CD8-positive, alpha-beta memory T cell (primary cell): Measurements from ENCODE around the gene TGFB1I1. TPM values are rescaled to one million over a fixed set of nuclear protein-coding genes. Genes with fewer than 3 reads are reported as not detected.

Source experiments
- CTCF ChIA-PET: fragments of 350-600 bp; sonication (Branson Sonifier 250); formaldehyde crosslinking; loops from one replicate; lab custom pipeline; 2021; ENCODE audit warnings: antibody characterized with exemption; lab: Charles Lee
- POLR2A ChIA-PET: fragments of 350-600 bp; sonication (Branson Sonifier 250); formaldehyde crosslinking; loops from one replicate; lab custom pipeline; 2021; ENCODE audit warnings: antibody characterized with exemption; lab: Charles Lee
- DNase-seq, 5 donors: peaks; one replicate each; pipeline versions ENCODE4 v3.0.0 to v3.0.0-alpha.2; 2020 to 2022; ENCODE audit warnings: mixed read lengths in 1 of 5
- H3K27ac ChIP-seq: one replicate; pipeline ENCODE4 v1.7.0; 2013; ENCODE audit warnings: low read depth, mild to moderate bottlenecking, low read length, moderate library complexity
- H3K27me3 ChIP-seq: 2 replicates; pipeline ENCODE4 v1.7.0; 2013; ENCODE audit warnings: low read length, mild to moderate bottlenecking; ENCODE audit not compliant: insufficient read depth, poor library complexity, severe bottlenecking
- H3K36me3 ChIP-seq: 2 replicates; pipeline ENCODE4 v1.7.0; 2013; ENCODE audit warnings: mild to moderate bottlenecking, low read length, moderate library complexity; ENCODE audit not compliant: insufficient read depth
- H3K4me1 ChIP-seq: 2 replicates; pipeline ENCODE4 v1.7.0; 2013; ENCODE audit warnings: mild to moderate bottlenecking, low read length, moderate library complexity; ENCODE audit not compliant: insufficient read depth
- H3K4me3 ChIP-seq: 2 replicates; pipeline ENCODE4 v1.7.0; 2013; ENCODE audit warnings: mild to moderate bottlenecking, low read length
- H3K9me3 ChIP-seq: 2 replicates; pipeline ENCODE4 v1.7.0; 2013; ENCODE audit warnings: mild to moderate bottlenecking, low read length
- H3K27ac Mint-ChIP-seq, 8 donors: one replicate each; pipeline ENCODE4 v1.8.0; 2020 to 2021; ENCODE audit warnings: mixed read lengths in 8 of 8, mild to moderate bottlenecking in 6 of 8, inconsistent platforms in 3 of 8, moderate library complexity in 3 of 8
- H3K27me3 Mint-ChIP-seq, 2 donors: one replicate each; pipeline ENCODE4 v1.8.0; 2020 to 2021; ENCODE audit warnings: mixed read lengths in 2 of 2, mild to moderate bottlenecking in 1 of 2, moderate library complexity in 1 of 2
- H3K36me3 Mint-ChIP-seq, 3 donors: one replicate each; pipeline ENCODE4 v1.8.0; 2020 to 2021; ENCODE audit warnings: mixed read lengths in 3 of 3, inconsistent platforms in 1 of 3, mild to moderate bottlenecking in 1 of 3
- H3K4me1 Mint-ChIP-seq, 3 donors: one replicate each; pipeline ENCODE4 v1.8.0; 2020 to 2021; ENCODE audit warnings: mixed read lengths in 3 of 3, inconsistent platforms in 1 of 3, mild to moderate bottlenecking in 1 of 3
- H3K4me3 Mint-ChIP-seq, 7 donors: one replicate each; pipeline ENCODE4 v1.8.0; 2020 to 2021; ENCODE audit warnings: mixed read lengths in 7 of 7, mild to moderate bottlenecking in 6 of 7, moderate library complexity in 4 of 7, inconsistent platforms in 2 of 7
- H3K9me3 Mint-ChIP-seq, 5 donors: one replicate each; pipeline ENCODE4 v1.8.0; 2020 to 2022; ENCODE audit warnings: mixed read lengths in 5 of 5, mild to moderate bottlenecking in 3 of 5, moderate library complexity in 2 of 5, inconsistent platforms in 1 of 5
- polyA plus RNA-seq: library from polyadenylated mRNA; unstranded; fragments of 300-500 nt; fragmentation: Illumina TruSeq; gene quantifications from one replicate; pipeline ENCODE4 v1.2.3, GENCODE V29; 2021
- total RNA-seq, 2 experiments: library from RNA; stranded (reverse); gene quantifications; one replicate each; pipeline ENCODE4 v1.2.3, GENCODE V29; 2021

Gene TGFB1I1
- total and polyA plus RNA-seq, 3 experiments from 2014 or later, result 0.59 to 1.1 TPM; not detected in 1

GRCh38 chr16:31455601-31456314 lies 16.2 kb upstream of the TGFB1I1 start:
- ChIA-PET CTCF (interaction anchor here (1.0 to 3.0 kb wide), 4 partner anchors 13 to 418 kb away, joined by 3 to 17 read pairs (median 4); partner anchors contain the start of genes ZNF267 and ZNF843), POLR2A (interaction anchor here (0.6 to 0.7 kb wide), 2 partner anchors 257 to 591 kb away, joined by 3 to 4 read pairs; no protein-coding TSS in a partner anchor)
- Mint-ChIP-seq H3K4me1 (peaks cover 51 to 66% (median 58%) of the 10 kb centered on the region in 3 donors), H3K36me3 (peaks cover 0 to 18% (median 4%) of the 10 kb centered on the region in 3 donors), H3K9me3 (no peaks in the 10 kb centered on the region), H3K4me3 (peak overlapping the region in 6 of 7 donors; percentile 14 to 83 (median 40)), H3K27ac (peak overlapping the region; percentile 17 to 91 (median 74)), H3K27me3 (no peaks in the 10 kb centered on the region)
- Histone ChIP-seq H3K27me3 (no peaks in the 10 kb centered on the region), H3K4me1 (peaks cover 42% of the 10 kb centered on the region), H3K9me3 (no peaks in the 10 kb centered on the region), H3K4me3 (no peak overlapping the region), H3K36me3 (no peaks in the 10 kb centered on the region), H3K27ac (no peak overlapping the region)
- peak in 1 of 5 donors; percentile 28 for DNase-seq

GRCh38 chr16:31456988-31457360 lies 15.0 kb upstream of the TGFB1I1 start:
- H3K9me3 ChIP-seq, result no peaks in the 10 kb centered on the region
- no peaks in the 10 kb centered on the region for H3K36me3 ChIP-seq
- peak overlapping the region in 6 of 7 donors; percentile 13 to 95 (median 54) for H3K4me3 Mint-ChIP-seq
- no peaks in the 10 kb centered on the region for H3K27me3 ChIP-seq
- ChIA-PET POLR2A (interaction anchor here (1.1 kb wide), 1 partner anchor 413 kb away, joined by 3 read pairs; no protein-coding TSS in a partner anchor), CTCF (interaction anchor here (3.0 to 4.2 kb wide), 2 partner anchors 15 to 314 kb away, joined by 17 to 18 read pairs; partner anchors contain the start of gene ZNF843)
- peaks cover 47% of the 10 kb centered on the region for H3K4me1 ChIP-seq
- peak overlapping the region in 7 of 8 donors; percentile 11 to 96 (median 65) for H3K27ac Mint-ChIP-seq
- no peak for DNase-seq
- H3K9me3 Mint-ChIP-seq, result no peaks in the 10 kb centered on the region
- H3K27me3 Mint-ChIP-seq, result no peaks in the 10 kb centered on the region
- H3K4me3 ChIP-seq, result no peak overlapping the region
- H3K27ac ChIP-seq, result peak overlapping the region; percentile 97
- peaks cover 49 to 64% (median 54%) of the 10 kb centered on the region in 3 donors for H3K4me1 Mint-ChIP-seq
- H3K36me3 Mint-ChIP-seq, result peaks cover 0 to 21% (median 4%) of the 10 kb centered on the region in 3 donors

- ChIA-PET POLR2A (interaction anchor here (0.5 to 3.7 kb wide), 10 partner anchors 16 to 415 kb away, joined by 3 to 15 read pairs (median 6); partner anchors contain the start of genes FUS, KAT8, RUSF1 and ZNF267), CTCF (interaction anchor here (1.0 to 4.2 kb wide), 8 partner anchors 15 to 415 kb away, joined by 3 to 26 read pairs (median 12); partner anchors contain the start of genes ZNF267 and ZNF843)
- H3K4me1 Mint-ChIP-seq, result peaks cover 48 to 62% (median 53%) of the 10 kb centered on the region in 3 donors
- H3K9me3 Mint-ChIP-seq, result no peaks in the 10 kb centered on the region
- Histone ChIP-seq H3K4me1 (peaks cover 47% of the 10 kb centered on the region), H3K36me3 (no peaks in the 10 kb centered on the region), H3K27me3 (no peaks in the 10 kb centered on the region), H3K4me3 (peak overlapping the region; percentile 74), H3K9me3 (no peaks in the 10 kb centered on the region), H3K27ac (peak overlapping the region; percentile 97)
- H3K27me3 Mint-ChIP-seq, result no peaks in the 10 kb centered on the region
- peak overlapping the region; percentile 90 to 97 (median 94) for H3K4me3 Mint-ChIP-seq
- DNase-seq, result peak; percentile 53 to 80 (median 67)
- H3K36me3 Mint-ChIP-seq, result peaks cover 0 to 31% (median 4%) of the 10 kb centered on the region in 3 donors
- H3K27ac Mint-ChIP-seq, result peak overlapping the region; percentile 92 to 98 (median 96)
Observed at GRCh38 chr16:31458073-31458843, 13.7 kb upstream of the TGFB1I1 start.

DNA sequence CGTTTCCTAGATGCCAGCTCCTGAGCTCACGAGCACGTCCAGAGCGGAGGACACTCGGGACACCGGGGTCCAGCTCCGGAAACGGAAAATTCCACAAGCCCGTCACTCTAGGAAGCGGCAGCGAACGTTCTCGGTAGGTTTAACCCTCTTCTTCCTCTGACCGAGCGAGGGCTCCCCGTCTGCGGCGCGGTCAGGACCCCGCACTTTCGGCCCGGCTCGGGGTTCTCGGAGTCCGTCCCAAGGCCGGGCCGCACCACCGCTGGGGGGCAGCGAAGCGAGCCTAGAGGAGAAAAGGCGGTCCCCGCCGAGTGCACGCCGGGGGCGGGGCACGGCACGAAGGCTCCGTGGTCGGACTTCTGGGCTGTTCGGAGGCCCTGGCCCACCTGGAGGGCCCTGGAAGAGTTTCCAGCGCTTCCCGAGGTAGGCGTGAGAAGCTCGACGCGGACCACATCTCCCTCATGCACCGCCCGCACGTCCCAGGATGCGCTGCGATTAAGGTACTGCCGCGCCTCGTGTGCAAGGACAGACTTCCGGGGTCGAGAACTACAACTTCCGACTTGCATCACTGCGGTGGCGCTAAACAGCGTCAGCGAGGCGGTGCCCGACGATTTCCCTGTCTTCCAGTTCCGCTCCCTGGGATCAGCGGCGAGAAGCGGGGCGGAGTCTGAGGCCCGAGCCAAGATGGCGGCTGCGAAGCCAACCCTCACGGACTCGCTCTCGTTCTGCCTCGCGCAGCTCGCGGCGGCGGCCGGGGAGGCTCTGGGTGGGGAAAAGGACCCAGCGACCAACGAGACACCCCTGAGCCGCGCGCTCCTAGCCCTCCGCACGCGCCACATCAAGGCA lies 12.9 kb upstream of the TGFB1I1 start, which contains the start of gene ARMC5:
TSS of gene ARMC5 (plus strand) at position 658 of the 843 bp plus-strand sequence. CDS start at position 682, 24 bp downstream.
- Histone ChIP-seq H3K27ac (peak within 1 kb of the TSS; percentile 97), H3K4me1 (peaks cover 47% of the 10 kb centered on the region), H3K27me3 (no peaks in the 10 kb centered on the region), H3K4me3 (peak within 1 kb of the TSS; percentile 79), H3K36me3 (no peaks in the 10 kb centered on the region), H3K9me3 (no peaks in the 10 kb centered on the region)
- peak within 1 kb of the TSS; percentile 95 to 99 (median 98) for H3K27ac Mint-ChIP-seq
- peak; percentile 95 to 98 (median 98) for DNase-seq
- no peaks in the 10 kb centered on the region for H3K27me3 Mint-ChIP-seq
- peaks cover 0 to 35% (median 6%) of the 10 kb centered on the region in 3 donors for H3K36me3 Mint-ChIP-seq
- ChIA-PET CTCF (interaction anchor here (1.0 to 4.2 kb wide), 10 partner anchors 16 to 474 kb away, joined by 3 to 26 read pairs (median 4); partner anchors contain the start of genes HSD3B7, ZNF267, ZNF646 and ZNF668), POLR2A (interaction anchor here (0.5 to 3.7 kb wide), 11 partner anchors 10 to 798 kb away, joined by 3 to 15 read pairs (median 4); partner anchors contain the start of genes FUS, KAT8, RUSF1 and ZNF646)
- H3K4me3 Mint-ChIP-seq, result peak within 1 kb of the TSS; percentile 91 to 97 (median 94)
- H3K4me1 Mint-ChIP-seq, result peaks cover 43 to 54% (median 48%) of the 10 kb centered on the region in 3 donors
- no peaks in the 10 kb centered on the region for H3K9me3 Mint-ChIP-seq

GRCh38 chr16:31459687-31460581 lies 12.0 kb upstream of the TGFB1I1 start:
- Mint-ChIP-seq H3K4me1 (peaks cover 42 to 51% (median 46%) of the 10 kb centered on the region in 3 donors), H3K9me3 (no peaks in the 10 kb centered on the region), H3K27me3 (no peaks in the 10 kb centered on the region), H3K4me3 (peak overlapping the region; percentile 91 to 97 (median 94)), H3K27ac (peak overlapping the region; percentile 95 to 99 (median 98)), H3K36me3 (peaks cover 0 to 39% (median 6%) of the 10 kb centered on the region in 3 donors)
- Histone ChIP-seq H3K4me1 (peaks cover 47% of the 10 kb centered on the region), H3K36me3 (no peaks in the 10 kb centered on the region), H3K27ac (peak overlapping the region; percentile 97), H3K9me3 (no peaks in the 10 kb centered on the region), H3K4me3 (peak overlapping the region; percentile 79), H3K27me3 (no peaks in the 10 kb centered on the region)
- DNase-seq, result peak; percentile 100
- POLR2A ChIA-PET, result interaction anchor here (0.5 to 3.7 kb wide), 13 partner anchors 9 to 799 kb away, joined by 3 to 15 read pairs (median 4); partner anchors contain the start of genes FUS, KAT8, RUSF1 and TGFB1I1
- CTCF ChIA-PET, result interaction anchor here (1.0 to 4.2 kb wide), 19 partner anchors 9 to 475 kb away, joined by 3 to 26 read pairs (median 5); partner anchors contain the start of genes HSD3B7, PYDC1, RUSF1 and ZNF267

- CTCF ChIA-PET, result interaction anchor here (1.0 to 4.2 kb wide), 17 partner anchors 9 to 496 kb away, joined by 3 to 26 read pairs (median 6); partner anchors contain the start of genes PYDC1, RUSF1, ZNF267 and ZNF646
- no peaks in the 10 kb centered on the region for H3K36me3 ChIP-seq
- DNase-seq, result peak in 1 of 5 donors; percentile 47
- Mint-ChIP-seq H3K36me3 (peaks cover 0 to 42% (median 5%) of the 10 kb centered on the region in 3 donors), H3K27ac (peak overlapping the region in 7 of 8 donors; percentile 60 to 99 (median 97)), H3K9me3 (no peaks in the 10 kb centered on the region), H3K4me3 (peak overlapping the region; percentile 13 to 97 (median 93)), H3K4me1 (peaks cover 36 to 44% (median 40%) of the 10 kb centered on the region in 3 donors), H3K27me3 (no peaks in the 10 kb centered on the region)
- no peaks in the 10 kb centered on the region for H3K9me3 ChIP-seq
- no peaks in the 10 kb centered on the region for H3K27me3 ChIP-seq
- peak overlapping the region; percentile 79 for H3K4me3 ChIP-seq
- H3K4me1 ChIP-seq, result peaks cover 41% of the 10 kb centered on the region
- H3K27ac ChIP-seq, result peak overlapping the region; percentile 97
- POLR2A ChIA-PET, result interaction anchor here (0.7 to 3.7 kb wide), 5 partner anchors 16 to 343 kb away, joined by 3 to 14 read pairs (median 5); partner anchors contain the start of genes FUS, KAT8 and RUSF1
Observed at GRCh38 chr16:31460582-31461002, 11.4 kb upstream of the TGFB1I1 start.
